SK-N-SH treated with all-trans-retinoic acid at 6 μM for 48 hours (cell line): ENCODE measurements around the gene NUP153.

ENCODE experiments used
- ATAC-seq: fragments of 200-7000 bp; cut with Tn5 transposase; 3 replicates; pipeline ENCODE4 v1.9.1; 2020; ENCODE audit warnings: mild to moderate bottlenecking, moderate library complexity
- ARNTL ChIP-seq: fragments of 450-650 bp; formaldehyde crosslinking; IDR thresholded peaks from 2 replicates; pipeline ENCODE4 v1.5.0; 2020; ENCODE audit warnings: low read depth, mild to moderate bottlenecking, moderate library complexity, borderline replicate concordance
- BACH2 ChIP-seq: fragments of 250-450 bp; sonication (Bioruptor Pico); IDR thresholded peaks from 2 replicates; pipeline ENCODE4 v1.9.0; 2021; ENCODE audit warnings: mild to moderate bottlenecking, borderline replicate concordance
- CSDC2 ChIP-seq: fragments of 250-450 bp; sonication (Bioruptor Pico); IDR thresholded peaks from 2 replicates; pipeline ENCODE4 v1.5.0; 2020; ENCODE audit warnings: mild to moderate bottlenecking, moderate library complexity
- ISL1 ChIP-seq: fragments of 250-450 bp; sonication (Bioruptor Pico); IDR thresholded peaks from 2 replicates; pipeline ENCODE4 v2.1.2; 2022; ENCODE audit warnings: mild to moderate bottlenecking, moderate library complexity
- OSR1 ChIP-seq: fragments of 250-450 bp; sonication (Bioruptor Pico); IDR thresholded peaks from 2 replicates; pipeline ENCODE4 v1.8.0; 2022; ENCODE audit warnings: moderate library complexity, mild to moderate bottlenecking, inconsistent platforms
- PPARA ChIP-seq: fragments of 250-450 bp; sonication (Bioruptor Pico); IDR thresholded peaks from 2 replicates; pipeline ENCODE4 v1.5.0; 2020; ENCODE audit warnings: mild to moderate bottlenecking, borderline replicate concordance
- RARB ChIP-seq: fragments of 250-450 bp; sonication (Bioruptor Pico); IDR thresholded peaks from 2 replicates; pipeline ENCODE4 v1.8.0; 2021; ENCODE audit warnings: mild to moderate bottlenecking, moderate library complexity
- SNAI2 ChIP-seq: fragments of 250-450 bp; sonication (Bioruptor Pico); IDR thresholded peaks from 2 replicates; pipeline ENCODE4 v1.5.0; 2020; ENCODE audit warnings: mild to moderate bottlenecking, moderate library complexity
- TCF4 ChIP-seq: fragments of 250-450 bp; sonication (Bioruptor Pico); IDR thresholded peaks from 2 replicates; pipeline ENCODE4 v1.8.0; 2021; ENCODE audit warnings: mild to moderate bottlenecking, moderate library complexity, borderline replicate concordance
- TOX ChIP-seq: fragments of 250-450 bp; sonication (Bioruptor Pico); IDR thresholded peaks from 2 replicates; pipeline ENCODE4 v1.8.0; 2021; ENCODE audit warnings: mild to moderate bottlenecking, moderate library complexity, borderline replicate concordance
- ZC3H10 ChIP-seq: fragments of 250-450 bp; sonication (Bioruptor Pico); IDR thresholded peaks from 2 replicates; pipeline ENCODE4 v1.5.1; 2021; ENCODE audit warnings: mild to moderate bottlenecking, moderate library complexity
- ZFP3 ChIP-seq: fragments of 250-450 bp; sonication (Bioruptor Pico); IDR thresholded peaks from 2 replicates; pipeline ENCODE4 v1.5.0; 2020; ENCODE audit warnings: mild to moderate bottlenecking, moderate library complexity
- ZFP30 ChIP-seq: fragments of 450-650 bp; formaldehyde crosslinking; IDR thresholded peaks from 2 replicates; pipeline ENCODE4 v1.5.0; 2022; ENCODE audit warnings: mild to moderate bottlenecking, moderate library complexity
- ZNF565 ChIP-seq: fragments of 450-650 bp; formaldehyde crosslinking; conservative IDR thresholded peaks from 2 replicates; pipeline ENCODE4 v1.5.0; 2020; ENCODE audit warnings: low read depth, mild to moderate bottlenecking, moderate library complexity
- ZNF70 ChIP-seq: fragments of 450-650 bp; formaldehyde crosslinking; IDR thresholded peaks from 2 replicates; pipeline ENCODE4 v1.5.0; 2020; ENCODE audit warnings: mild to moderate bottlenecking, moderate library complexity
- ZNF8 ChIP-seq: fragments of 450-650 bp; formaldehyde crosslinking; IDR thresholded peaks from 2 replicates; pipeline ENCODE4 v1.5.0; 2020; ENCODE audit warnings: mild to moderate bottlenecking, moderate library complexity
- TF ChIP-seq, protein P1 (sequence below): fragments of 250-450 bp; sonication (Bioruptor Pico); IDR thresholded peaks from 2 replicates; pipeline ENCODE4 v1.8.0; 2020; ENCODE audit warnings: mild to moderate bottlenecking, moderate library complexity, borderline replicate concordance
- TF ChIP-seq, protein P2 (sequence below): fragments of 250-450 bp; sonication (Bioruptor Pico); IDR thresholded peaks from 2 replicates; pipeline ENCODE4 v1.5.1; 2021; ENCODE audit warnings: mild to moderate bottlenecking, moderate library complexity
- TF ChIP-seq, protein P3 (sequence below): fragments of 250-450 bp; sonication (Bioruptor Pico); IDR thresholded peaks from 2 replicates; pipeline ENCODE4 v1.8.0; 2021; ENCODE audit warnings: low read depth, mild to moderate bottlenecking, moderate library complexity, borderline replicate concordance
- TF ChIP-seq, protein P4 (sequence below): fragments of 250-450 bp; sonication (Bioruptor Pico); IDR thresholded peaks from 2 replicates; pipeline ENCODE4 v1.5.0; 2020; ENCODE audit warnings: mild to moderate bottlenecking, moderate library complexity
- TF ChIP-seq, protein P5 (sequence below): fragments of 250-450 bp; sonication (Bioruptor Pico); IDR thresholded peaks from 2 replicates; pipeline ENCODE4 v1.5.1; 2020; ENCODE audit warnings: low read depth, mild to moderate bottlenecking, moderate library complexity

The NUP153 gene

DNA sequence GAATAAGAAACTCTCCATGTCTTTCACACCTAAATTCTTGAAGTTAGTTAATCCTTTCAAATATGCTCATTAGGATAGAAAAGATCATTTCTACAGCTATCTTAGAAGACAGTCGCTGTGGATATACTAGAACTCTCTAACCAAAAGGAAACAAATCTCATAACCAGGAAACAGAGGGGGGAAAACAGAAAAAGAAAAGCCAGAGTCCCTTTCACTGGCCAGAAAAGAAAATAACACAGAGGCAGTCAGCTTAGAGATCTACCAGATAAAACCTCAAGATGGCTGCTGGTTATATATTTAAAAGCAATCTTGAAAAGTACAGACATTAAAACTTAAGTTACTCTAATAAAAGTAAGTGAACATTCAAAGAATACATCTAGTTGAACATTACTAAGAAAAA is 19.6 kb downstream of the NUP153 start:
- ATAC-seq, result no peak
- TF ChIP-seq TOX (no peak), ZFP3 (CRISPR knock-in tag) (no peak), ZFP30 (CRISPR knock-in tag) (no peak), RARB (no peak), ZNF565 (CRISPR knock-in tag) (no peak)
- TF ChIP-seq, protein P1, sequence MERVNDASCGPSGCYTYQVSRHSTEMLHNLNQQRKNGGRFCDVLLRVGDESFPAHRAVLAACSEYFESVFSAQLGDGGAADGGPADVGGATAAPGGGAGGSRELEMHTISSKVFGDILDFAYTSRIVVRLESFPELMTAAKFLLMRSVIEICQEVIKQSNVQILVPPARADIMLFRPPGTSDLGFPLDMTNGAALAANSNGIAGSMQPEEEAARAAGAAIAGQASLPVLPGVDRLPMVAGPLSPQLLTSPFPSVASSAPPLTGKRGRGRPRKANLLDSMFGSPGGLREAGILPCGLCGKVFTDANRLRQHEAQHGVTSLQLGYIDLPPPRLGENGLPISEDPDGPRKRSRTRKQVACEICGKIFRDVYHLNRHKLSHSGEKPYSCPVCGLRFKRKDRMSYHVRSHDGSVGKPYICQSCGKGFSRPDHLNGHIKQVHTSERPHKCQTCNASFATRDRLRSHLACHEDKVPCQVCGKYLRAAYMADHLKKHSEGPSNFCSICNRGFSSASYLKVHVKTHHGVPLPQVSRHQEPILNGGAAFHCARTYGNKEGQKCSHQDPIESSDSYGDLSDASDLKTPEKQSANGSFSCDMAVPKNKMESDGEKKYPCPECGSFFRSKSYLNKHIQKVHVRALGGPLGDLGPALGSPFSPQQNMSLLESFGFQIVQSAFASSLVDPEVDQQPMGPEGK, result no peak

DNA sequence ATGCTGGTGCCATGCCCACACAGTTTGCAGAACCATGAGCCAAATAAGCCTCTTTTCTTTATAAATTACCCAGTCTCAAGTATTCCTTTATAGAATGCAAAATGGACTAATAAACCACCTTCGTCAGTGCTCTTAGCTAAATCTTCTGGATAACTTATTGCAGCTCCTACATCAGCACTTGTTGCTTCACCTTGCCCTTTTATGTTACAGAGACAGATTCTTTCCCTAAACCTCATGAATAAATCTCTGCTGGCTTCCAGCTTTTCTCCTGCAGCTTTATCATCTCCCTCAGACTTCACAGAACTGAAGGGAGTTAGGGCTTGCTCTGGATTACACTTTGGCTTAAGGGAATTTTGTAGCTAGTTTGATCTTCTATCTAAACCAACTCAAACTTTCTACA is 22.6 kb downstream of the NUP153 start:
- no peak for ATAC-seq
- TF ChIP-seq, protein P2, sequence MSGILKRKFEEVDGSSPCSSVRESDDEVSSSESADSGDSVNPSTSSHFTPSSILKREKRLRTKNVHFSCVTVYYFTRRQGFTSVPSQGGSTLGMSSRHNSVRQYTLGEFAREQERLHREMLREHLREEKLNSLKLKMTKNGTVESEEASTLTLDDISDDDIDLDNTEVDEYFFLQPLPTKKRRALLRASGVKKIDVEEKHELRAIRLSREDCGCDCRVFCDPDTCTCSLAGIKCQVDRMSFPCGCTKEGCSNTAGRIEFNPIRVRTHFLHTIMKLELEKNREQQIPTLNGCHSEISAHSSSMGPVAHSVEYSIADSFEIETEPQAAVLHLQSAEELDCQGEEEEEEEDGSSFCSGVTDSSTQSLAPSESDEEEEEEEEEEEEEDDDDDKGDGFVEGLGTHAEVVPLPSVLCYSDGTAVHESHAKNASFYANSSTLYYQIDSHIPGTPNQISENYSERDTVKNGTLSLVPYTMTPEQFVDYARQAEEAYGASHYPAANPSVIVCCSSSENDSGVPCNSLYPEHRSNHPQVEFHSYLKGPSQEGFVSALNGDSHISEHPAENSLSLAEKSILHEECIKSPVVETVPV, result no peak
- TF ChIP-seq, protein P3, sequence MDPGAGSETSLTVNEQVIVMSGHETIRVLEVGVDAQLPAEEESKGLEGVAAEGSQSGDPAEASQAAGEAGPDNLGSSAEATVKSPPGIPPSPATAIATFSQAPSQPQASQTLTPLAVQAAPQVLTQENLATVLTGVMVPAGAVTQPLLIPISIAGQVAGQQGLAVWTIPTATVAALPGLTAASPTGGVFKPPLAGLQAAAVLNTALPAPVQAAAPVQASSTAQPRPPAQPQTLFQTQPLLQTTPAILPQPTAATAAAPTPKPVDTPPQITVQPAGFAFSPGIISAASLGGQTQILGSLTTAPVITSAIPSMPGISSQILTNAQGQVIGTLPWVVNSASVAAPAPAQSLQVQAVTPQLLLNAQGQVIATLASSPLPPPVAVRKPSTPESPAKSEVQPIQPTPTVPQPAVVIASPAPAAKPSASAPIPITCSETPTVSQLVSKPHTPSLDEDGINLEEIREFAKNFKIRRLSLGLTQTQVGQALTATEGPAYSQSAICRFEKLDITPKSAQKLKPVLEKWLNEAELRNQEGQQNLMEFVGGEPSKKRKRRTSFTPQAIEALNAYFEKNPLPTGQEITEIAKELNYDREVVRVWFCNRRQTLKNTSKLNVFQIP, result no peak
- TF ChIP-seq OSR1, result no peak
- TF ChIP-seq, protein P4, sequence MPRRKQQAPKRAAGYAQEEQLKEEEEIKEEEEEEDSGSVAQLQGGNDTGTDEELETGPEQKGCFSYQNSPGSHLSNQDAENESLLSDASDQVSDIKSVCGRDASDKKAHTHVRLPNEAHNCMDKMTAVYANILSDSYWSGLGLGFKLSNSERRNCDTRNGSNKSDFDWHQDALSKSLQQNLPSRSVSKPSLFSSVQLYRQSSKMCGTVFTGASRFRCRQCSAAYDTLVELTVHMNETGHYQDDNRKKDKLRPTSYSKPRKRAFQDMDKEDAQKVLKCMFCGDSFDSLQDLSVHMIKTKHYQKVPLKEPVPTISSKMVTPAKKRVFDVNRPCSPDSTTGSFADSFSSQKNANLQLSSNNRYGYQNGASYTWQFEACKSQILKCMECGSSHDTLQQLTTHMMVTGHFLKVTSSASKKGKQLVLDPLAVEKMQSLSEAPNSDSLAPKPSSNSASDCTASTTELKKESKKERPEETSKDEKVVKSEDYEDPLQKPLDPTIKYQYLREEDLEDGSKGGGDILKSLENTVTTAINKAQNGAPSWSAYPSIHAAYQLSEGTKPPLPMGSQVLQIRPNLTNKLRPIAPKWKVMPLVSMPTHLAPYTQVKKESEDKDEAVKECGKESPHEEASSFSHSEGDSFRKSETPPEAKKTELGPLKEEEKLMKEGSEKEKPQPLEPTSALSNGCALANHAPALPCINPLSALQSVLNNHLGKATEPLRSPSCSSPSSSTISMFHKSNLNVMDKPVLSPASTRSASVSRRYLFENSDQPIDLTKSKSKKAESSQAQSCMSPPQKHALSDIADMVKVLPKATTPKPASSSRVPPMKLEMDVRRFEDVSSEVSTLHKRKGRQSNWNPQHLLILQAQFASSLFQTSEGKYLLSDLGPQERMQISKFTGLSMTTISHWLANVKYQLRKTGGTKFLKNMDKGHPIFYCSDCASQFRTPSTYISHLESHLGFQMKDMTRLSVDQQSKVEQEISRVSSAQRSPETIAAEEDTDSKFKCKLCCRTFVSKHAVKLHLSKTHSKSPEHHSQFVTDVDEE (CRISPR knock-in tag), result no peak
- TF ChIP-seq PPARA (CRISPR knock-in tag), result no peak
- TF ChIP-seq ISL1 (CRISPR knock-in tag), result no peak
- no peak for TF ChIP-seq ZNF565 (CRISPR knock-in tag)
- no peak for TF ChIP-seq SNAI2
- no peak for TF ChIP-seq ZNF8 (CRISPR knock-in tag)
- TF ChIP-seq, protein P5, sequence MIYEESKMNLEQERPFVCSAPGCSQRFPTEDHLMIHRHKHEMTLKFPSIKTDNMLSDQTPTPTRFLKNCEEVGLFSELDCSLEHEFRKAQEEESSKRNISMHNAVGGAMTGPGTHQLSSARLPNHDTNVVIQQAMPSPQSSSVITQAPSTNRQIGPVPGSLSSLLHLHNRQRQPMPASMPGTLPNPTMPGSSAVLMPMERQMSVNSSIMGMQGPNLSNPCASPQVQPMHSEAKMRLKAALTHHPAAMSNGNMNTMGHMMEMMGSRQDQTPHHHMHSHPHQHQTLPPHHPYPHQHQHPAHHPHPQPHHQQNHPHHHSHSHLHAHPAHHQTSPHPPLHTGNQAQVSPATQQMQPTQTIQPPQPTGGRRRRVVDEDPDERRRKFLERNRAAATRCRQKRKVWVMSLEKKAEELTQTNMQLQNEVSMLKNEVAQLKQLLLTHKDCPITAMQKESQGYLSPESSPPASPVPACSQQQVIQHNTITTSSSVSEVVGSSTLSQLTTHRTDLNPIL (CRISPR knock-in tag), result no peak
- no peak for TF ChIP-seq BACH2
- TF ChIP-seq, protein P1, result no peak
- no peak for TF ChIP-seq RARB
- TF ChIP-seq TCF4 (CRISPR knock-in tag), result no peak
- TF ChIP-seq ZFP30 (CRISPR knock-in tag), result no peak
- no peak for TF ChIP-seq TOX
- TF ChIP-seq ZFP3 (CRISPR knock-in tag), result no peak
- TF ChIP-seq ZC3H10 (CRISPR knock-in tag), result no peak

DNA sequence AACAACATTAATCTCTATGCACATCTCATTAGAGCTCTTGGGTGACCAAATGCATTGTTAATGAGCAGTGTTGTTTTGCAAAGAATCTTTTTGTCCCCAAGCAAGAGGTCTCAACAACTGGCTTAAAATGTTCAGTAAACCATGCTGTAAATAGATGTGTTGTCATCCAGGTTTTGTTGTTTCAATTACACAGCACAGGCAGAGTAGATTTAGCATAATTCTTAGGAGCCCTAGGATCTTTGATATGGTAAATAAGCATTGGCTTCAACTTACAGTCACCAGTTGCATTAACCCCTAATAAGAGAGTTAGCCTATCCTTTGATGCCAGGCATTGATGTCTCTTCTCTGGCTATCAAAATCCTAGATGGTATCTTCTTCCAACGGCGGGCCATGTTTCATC is 23.3 kb downstream of the NUP153 start:
- no peak for ATAC-seq
- TF ChIP-seq ZC3H10 (CRISPR knock-in tag) (no peak), RARB (no peak), ZNF70 (CRISPR knock-in tag) (no peak), OSR1 (no peak), SNAI2 (no peak), ZFP30 (CRISPR knock-in tag) (no peak), ARNTL (CRISPR knock-in tag) (no peak), TCF4 (CRISPR knock-in tag) (no peak), CSDC2 (CRISPR knock-in tag) (no peak), ZNF8 (CRISPR knock-in tag) (no peak), ZNF565 (CRISPR knock-in tag) (no peak), ISL1 (CRISPR knock-in tag) (no peak)
- TF ChIP-seq, protein P1, result no peak
- TF ChIP-seq, protein P3, result no peak
- TF ChIP-seq, protein P2, result no peak
